Smooth muscle cell (in vitro differentiated cells): ENCODE measurements around the gene IL17B. TPM values are rescaled to one million over a fixed set of nuclear protein-coding genes. Genes with fewer than 3 reads are reported as not detected.

Experiments used
- DNase-seq: peaks from one replicate; lab custom pipeline; 2025; ENCODE audit not compliant: unreplicated experiment; lab: John Stamatoyannopoulos, UW
- H2AFZ ChIP-seq: fragments of 200-600 bp; sonication (generic); 2 replicates; pipeline ENCODE4 v1.6.0; 2016; ENCODE audit warnings: antibody characterized with exemption, low read depth, mild to moderate bottlenecking
- H3F3A ChIP-seq: fragments of 200-600 bp; sonication (generic); 2 replicates; pipeline ENCODE4 v1.6.0; 2017; ENCODE audit warnings: antibody characterized with exemption, low read depth
- H3K27ac ChIP-seq: fragments of 200-600 bp; sonication (generic); 2 replicates; pipeline ENCODE4 v1.5.1; 2016; ENCODE audit warnings: low read depth, mild to moderate bottlenecking
- H3K27me3 ChIP-seq: fragments of 200-600 bp; sonication (generic); 2 replicates; pipeline ENCODE4 v1.6.1; 2016; ENCODE audit warnings: low read depth, mild to moderate bottlenecking
- H3K36me3 ChIP-seq: fragments of 200-600 bp; sonication (generic); 2 replicates; pipeline ENCODE4 v1.5.1; 2016; ENCODE audit warnings: low read depth
- H3K4me1 ChIP-seq: fragments of 200-600 bp; sonication (generic); 2 replicates; pipeline ENCODE4 v1.5.1; 2016; ENCODE audit warnings: low read depth
- H3K4me2 ChIP-seq: fragments of 200-600 bp; sonication (generic); 2 replicates; pipeline ENCODE4 v1.6.0; 2016; ENCODE audit warnings: mild to moderate bottlenecking
- H3K4me3 ChIP-seq: fragments of 200-600 bp; sonication (generic); 2 replicates; pipeline ENCODE4 v1.5.1; 2016; ENCODE audit warnings: mild to moderate bottlenecking
- H3K79me2 ChIP-seq: fragments of 200-600 bp; sonication (generic); 2 replicates; pipeline ENCODE4 v1.6.0; 2016; ENCODE audit warnings: low read depth, mild to moderate bottlenecking
- H3K9ac ChIP-seq: fragments of 200-600 bp; sonication (generic); 2 replicates; pipeline ENCODE4 v1.6.0; 2016; ENCODE audit warnings: low read depth
- H3K9me3 ChIP-seq: fragments of 200-600 bp; sonication (generic); replicated peaks from 2 replicates; pipeline ENCODE4 v1.5.1; 2016; ENCODE audit warnings: low read depth
- H4K20me1 ChIP-seq: fragments of 200-600 bp; sonication (generic); 2 replicates; pipeline ENCODE4 v1.6.0; 2016; ENCODE audit warnings: low read depth
- CTCF ChIP-seq: fragments of 200-600 bp; sonication (generic); IDR thresholded peaks from 2 replicates; pipeline ENCODE4 v1.5.1; 2017; ENCODE audit warnings: borderline replicate concordance, mild to moderate bottlenecking, antibody characterized with exemption; ENCODE audit not compliant: insufficient read depth, poor library complexity, severe bottlenecking
- WGBS: methylation state at CpG from one replicate; pipeline ENCODE4 v1.1.7; 2016; ENCODE audit warnings: low lambda C conversion rate; 5-methylcytosine and 5-hydroxymethylcytosine counted together
- polyA plus RNA-seq: library from polyadenylated mRNA; unstranded; fragments of >200 nt; fragmentation: Nextera tagmentation; extraction: Ambion mirVana; gene quantifications from 2 replicates; pipeline ENCODE4 v1.2.1, GENCODE V29; 2016
- total RNA-seq: library from RNA; depleted of rRNA; stranded (reverse); fragments of >200 nt; gene quantifications from 2 replicates; pipeline ENCODE4 v1.2.3, GENCODE V29; 2014

Gene IL17B
- total and polyA plus RNA-seq, 2 experiments from 2014 or later = 10.4 to 12.0 TPM

- H3K27ac ChIP-seq = no peak overlapping the region
- 96% methylated on average over 8 of the region's 8 CpGs for WGBS
Measured at GRCh38 chr5:149356391-149356790, 22.7 kb downstream of the IL17B start.

GRCh38 chr5:149355688-149356087, 23.4 kb downstream of the IL17B start:
- Histone ChIP-seq H3K9ac (no peak overlapping the region), H3K79me2 (no peaks in the 10 kb centered on the region), H3K4me1 (peaks cover 8% of the 10 kb centered on the region), H3K27ac (no peak overlapping the region), H3K27me3 (no peaks in the 10 kb centered on the region), H3K36me3 (peaks cover 13% of the 10 kb centered on the region), H3K4me3 (no peak overlapping the region), H2AFZ (no peak overlapping the region), H3K4me2 (no peak overlapping the region), H3K9me3 (no peaks in the 10 kb centered on the region), H4K20me1 (peaks cover 4% of the 10 kb centered on the region), H3F3A (peaks cover 17% of the 10 kb centered on the region)
- no peak for TF ChIP-seq CTCF
- no peak for DNase-seq
- WGBS = 100% methylated on average over 1 of the region's 1 CpG

More at GRCh38 chr5:149356391-149356790, 22.7 kb downstream of the IL17B start:
- DNase-seq = no peak
- no peak overlapping the region for H2AFZ ChIP-seq
- no peak overlapping the region for H3K4me2 ChIP-seq
- no peaks in the 10 kb centered on the region for H3K79me2 ChIP-seq
- H3K27me3 ChIP-seq = no peaks in the 10 kb centered on the region
- H3K9me3 ChIP-seq = no peaks in the 10 kb centered on the region
- H3F3A ChIP-seq = peaks cover 17% of the 10 kb centered on the region
- H4K20me1 ChIP-seq = peaks cover 4% of the 10 kb centered on the region
- peaks cover 8% of the 10 kb centered on the region for H3K4me1 ChIP-seq
- TF ChIP-seq CTCF = no peak
- peaks cover 13% of the 10 kb centered on the region for H3K36me3 ChIP-seq
- H3K9ac ChIP-seq = no peak overlapping the region
- H3K4me3 ChIP-seq = no peak overlapping the region

- no peaks in the 10 kb centered on the region for H3K9me3 ChIP-seq
- H3K27ac ChIP-seq = no peak overlapping the region
- no peak overlapping the region for H3K4me3 ChIP-seq
- H3K4me1 ChIP-seq = peaks cover 8% of the 10 kb centered on the region
- H4K20me1 ChIP-seq = peaks cover 4% of the 10 kb centered on the region
- H2AFZ ChIP-seq = no peak overlapping the region
- no peak for TF ChIP-seq CTCF
- H3K9ac ChIP-seq = no peak overlapping the region
- no peak overlapping the region for H3K4me2 ChIP-seq
- DNase-seq = no peak
- H3K36me3 ChIP-seq = peaks cover 17% of the 10 kb centered on the region
- no peaks in the 10 kb centered on the region for H3K79me2 ChIP-seq
- H3K27me3 ChIP-seq = no peaks in the 10 kb centered on the region
- H3F3A ChIP-seq = peaks cover 17% of the 10 kb centered on the region
- 92% methylated on average over 2 of the region's 2 CpGs for WGBS
Measured at GRCh38 chr5:149353911-149354310, 25.2 kb downstream of the IL17B start.

- TF ChIP-seq CTCF = no peak
Measured at GRCh38 chr5:149352169-149352568, 26.9 kb downstream of the IL17B start.

More at GRCh38 chr5:149352169-149352568, 26.9 kb downstream of the IL17B start:
- Histone ChIP-seq H3K4me1 (no peaks in the 10 kb centered on the region), H3K36me3 (peaks cover 17% of the 10 kb centered on the region), H3K27me3 (no peaks in the 10 kb centered on the region), H3K9me3 (no peaks in the 10 kb centered on the region), H3K4me3 (no peak overlapping the region), H3K79me2 (peaks cover 11% of the 10 kb centered on the region), H3K27ac (no peak overlapping the region), H3K9ac (no peak overlapping the region), H2AFZ (no peak overlapping the region), H3F3A (peaks cover 14% of the 10 kb centered on the region), H4K20me1 (peaks cover 4% of the 10 kb centered on the region), H3K4me2 (no peak overlapping the region)
- DNase-seq = no peak
- 99% methylated on average over 4 of the region's 4 CpGs for WGBS
